Breast epithelium (tissue), 3 donors: ENCODE measurements around the gene CTCFL.
"Not testable (repeated sequence)": the region's sequence is repeated elsewhere in the genome, so short reads cannot be mapped to it uniquely, and the experiment has no call there.

ENCODE experiments used
- CTCF ChIP-seq, 3 donors: fragments of 450-650 bp; IDR thresholded peaks; one replicate each; pipeline ENCODE4 v1.5.1; 2016 to 2017; ENCODE audit warnings: antibody characterized with exemption in 3 of 3, mild to moderate bottlenecking in 3 of 3, moderate library complexity in 3 of 3
- POLR2A ChIP-seq: fragments of 450-650 bp; IDR thresholded peaks from one replicate; pipeline ENCODE4 v1.6.1; 2016; ENCODE audit warnings: antibody characterized with exemption, mild to moderate bottlenecking, moderate library complexity
- POLR2AphosphoS5 ChIP-seq, 3 donors: sonication (generic); formaldehyde crosslinking; IDR thresholded peaks; one replicate each; pipeline ENCODE4 v1.6.1; 2017; ENCODE audit warnings: antibody characterized with exemption in 3 of 3

- TF ChIP-seq CTCF (IDR thresholded peaks at IDR 0.05); POLR2A; POLR2AphosphoS5 (IDR thresholded peaks at IDR 0.05): not testable (repeated sequence)
Measured at GRCh38 chr20:57511709-57512108, 13.2 kb downstream of the CTCFL start.
